Activated naive CD4-positive, alpha-beta T cell treated with anti-CD3 and anti-CD28 coated beads, Interleukin-2, amount 10 ng/mL, durations not matched to agents 7 days and 5 days (primary cell): ENCODE results near the gene DPH3.

ENCODE experiments used
- CTCF ChIA-PET: fragments of 350-600 bp; sonication (Branson Sonifier 250); formaldehyde crosslinking; loops from one replicate; lab custom pipeline; 2021; ENCODE audit warnings: antibody characterized with exemption; lab: Charles Lee
- DNase-seq: peaks from one replicate; pipeline ENCODE4 v3.0.0-alpha.2; 2020
- H3K27ac Mint-ChIP-seq: one replicate; pipeline ENCODE4 v1.8.0; 2021; ENCODE audit warnings: mild to moderate bottlenecking, moderate library complexity, mixed read lengths
- H3K27me3 Mint-ChIP-seq: one replicate; pipeline ENCODE4 v1.8.0; 2021; ENCODE audit warnings: mild to moderate bottlenecking, mixed read lengths
- H3K36me3 Mint-ChIP-seq: one replicate; pipeline ENCODE4 v1.8.0; 2021; ENCODE audit warnings: mixed read lengths
- H3K4me1 Mint-ChIP-seq: one replicate; pipeline ENCODE4 v1.8.0; 2021; ENCODE audit warnings: mixed read lengths
- H3K4me3 Mint-ChIP-seq: one replicate; pipeline ENCODE4 v1.8.0; 2021; ENCODE audit warnings: mild to moderate bottlenecking, moderate library complexity, mixed read lengths
- H3K9me3 Mint-ChIP-seq: one replicate; pipeline ENCODE4 v1.8.0; 2021; ENCODE audit warnings: mixed read lengths

DPH3 gene

GRCh38 chr3:16227566-16227965, 37.2 kb downstream of the DPH3 start:
- no peak overlapping the region for H3K27ac Mint-ChIP-seq
- no peaks in the 10 kb centered on the region for H3K9me3 Mint-ChIP-seq
- CTCF ChIA-PET: no interaction called here
- H3K27me3 Mint-ChIP-seq: peaks cover 24% of the 10 kb centered on the region
- H3K4me1 Mint-ChIP-seq: peaks cover 3% of the 10 kb centered on the region
- H3K36me3 Mint-ChIP-seq: no peaks in the 10 kb centered on the region
- no peak overlapping the region for H3K4me3 Mint-ChIP-seq
- DNase-seq: no peak

GRCh38 chr3:16224325-16224724, 40.4 kb downstream of the DPH3 start:
- CTCF ChIA-PET: no interaction called here
- Mint-ChIP-seq H3K9me3 (peaks cover 4% of the 10 kb centered on the region), H3K36me3 (no peaks in the 10 kb centered on the region), H3K27ac (no peak overlapping the region), H3K27me3 (peaks cover 29% of the 10 kb centered on the region), H3K4me1 (peaks cover 3% of the 10 kb centered on the region), H3K4me3 (no peak overlapping the region)
- no peak for DNase-seq

GRCh38 chr3:16222547-16222946, 42.2 kb downstream of the DPH3 start:
- CTCF ChIA-PET: no interaction called here
- no peak for DNase-seq
- H3K36me3 Mint-ChIP-seq: no peaks in the 10 kb centered on the region
- H3K27ac Mint-ChIP-seq: no peak overlapping the region
- peaks cover 4% of the 10 kb centered on the region for H3K9me3 Mint-ChIP-seq
- H3K4me3 Mint-ChIP-seq: no peak overlapping the region
- H3K27me3 Mint-ChIP-seq: peaks cover 28% of the 10 kb centered on the region
- H3K4me1 Mint-ChIP-seq: peaks cover 3% of the 10 kb centered on the region

GRCh38 chr3:16221990-16222389, 42.8 kb downstream of the DPH3 start:
- peaks cover 26% of the 10 kb centered on the region for H3K27me3 Mint-ChIP-seq
- H3K27ac Mint-ChIP-seq: no peak overlapping the region

GRCh38 chr3:16219777-16220176, 45.0 kb downstream of the DPH3 start:
- peaks cover 29% of the 10 kb centered on the region for H3K27me3 Mint-ChIP-seq
- DNase-seq: no peak
- peaks cover 3% of the 10 kb centered on the region for H3K4me1 Mint-ChIP-seq
- no peak overlapping the region for H3K4me3 Mint-ChIP-seq
- peaks cover 4% of the 10 kb centered on the region for H3K9me3 Mint-ChIP-seq
- no peaks in the 10 kb centered on the region for H3K36me3 Mint-ChIP-seq
- H3K27ac Mint-ChIP-seq: no peak overlapping the region
- CTCF ChIA-PET: no interaction called here

More at GRCh38 chr3:16221990-16222389, 42.8 kb downstream of the DPH3 start:
- no peaks in the 10 kb centered on the region for H3K36me3 Mint-ChIP-seq
- peaks cover 4% of the 10 kb centered on the region for H3K9me3 Mint-ChIP-seq
- H3K4me3 Mint-ChIP-seq: no peak overlapping the region
- H3K4me1 Mint-ChIP-seq: peaks cover 3% of the 10 kb centered on the region
- CTCF ChIA-PET: no interaction called here
- no peak for DNase-seq

- no peak overlapping the region for H3K4me3 Mint-ChIP-seq
- no peak overlapping the region for H3K27ac Mint-ChIP-seq
- no peak for DNase-seq
- H3K9me3 Mint-ChIP-seq: no peaks in the 10 kb centered on the region
- CTCF ChIA-PET: no interaction called here
- peaks cover 35% of the 10 kb centered on the region for H3K27me3 Mint-ChIP-seq
- no peaks in the 10 kb centered on the region for H3K4me1 Mint-ChIP-seq
- no peaks in the 10 kb centered on the region for H3K36me3 Mint-ChIP-seq
These were observed 48.3 kb downstream of the DPH3 start for GRCh38 chr3:16216373-16216935.

- Mint-ChIP-seq H3K4me1 (no peaks in the 10 kb centered on the region), H3K36me3 (no peaks in the 10 kb centered on the region), H3K27me3 (peaks cover 34% of the 10 kb centered on the region), H3K4me3 (no peak overlapping the region), H3K9me3 (no peaks in the 10 kb centered on the region), H3K27ac (no peak overlapping the region)
- CTCF ChIA-PET: no interaction called here
- DNase-seq: no peak
These were observed 50.4 kb downstream of the DPH3 start for GRCh38 chr3:16214366-16214765.

- no peaks in the 10 kb centered on the region for H3K36me3 Mint-ChIP-seq
- no peaks in the 10 kb centered on the region for H3K9me3 Mint-ChIP-seq
- CTCF ChIA-PET: interaction anchor here (1.7 to 1.8 kb wide), 2 partner anchors 30 to 37 kb away, joined by 4 read pairs; no protein-coding TSS in a partner anchor
- H3K4me3 Mint-ChIP-seq: no peak overlapping the region
- no peak overlapping the region for H3K27ac Mint-ChIP-seq
- H3K4me1 Mint-ChIP-seq: no peaks in the 10 kb centered on the region
- H3K27me3 Mint-ChIP-seq: peaks cover 16% of the 10 kb centered on the region
- DNase-seq: no peak
These were observed 53.4 kb downstream of the DPH3 start for GRCh38 chr3:16211176-16211904.
